Urinary bladder (tissue), 4 donors: ENCODE data around the gene GNAL. TPM values are rescaled to one million over a fixed set of nuclear protein-coding genes. Genes with fewer than 3 reads are reported as not detected.

Experiments
- DNase-seq: peaks from one replicate; pipeline ENCODE4 v3.0.0-alpha.2; 2015; ENCODE audit errors: extremely low spot score
- H3K27ac ChIP-seq: one replicate; pipeline ENCODE4 v1.5.1; 2013; ENCODE audit warnings: low read depth, mild to moderate bottlenecking, moderate library complexity
- H3K36me3 ChIP-seq: one replicate; pipeline ENCODE4 v1.6.1; 2013; ENCODE audit warnings: mild to moderate bottlenecking, moderate library complexity; ENCODE audit not compliant: insufficient read depth
- H3K4me1 ChIP-seq: one replicate; pipeline ENCODE4 v1.6.1; 2013; ENCODE audit warnings: mild to moderate bottlenecking, moderate library complexity; ENCODE audit not compliant: insufficient read depth
- H3K4me3 ChIP-seq: one replicate; pipeline ENCODE4 v1.5.1; 2013; ENCODE audit warnings: low read depth, low read length
- WGBS: extraction: QIAGEN DNeasy Blood & Tissue Kit; methylation state at CpG from one replicate; pipeline ENCODE4 v1.1.7; 2013; 5-methylcytosine and 5-hydroxymethylcytosine counted together
- polyA plus RNA-seq: library from polyadenylated mRNA; stranded (reverse); fragments of 200-250 nt; gene quantifications from one replicate; pipeline ENCODE4 v1.2.3, GENCODE V29; 2013
- total RNA-seq: library from RNA; depleted of rRNA; stranded (reverse); fragments of >200 nt; gene quantifications from one replicate; pipeline ENCODE4 v1.2.3, GENCODE V29; 2014
- donor health status: healthy with polysubstance abuse.
- donor health status: healthy.

Gene GNAL
- total and polyA plus RNA-seq, 2 donors = 6.1 to 19.7 TPM

GRCh38 chr18:11750171-11750570 is 61.1 kb downstream of the GNAL start:
- 92% methylated on average over 16 of the region's 16 CpGs for WGBS
- H3K27ac ChIP-seq = no peak overlapping the region
- peaks cover 4% of the 10 kb centered on the region for H3K4me1 ChIP-seq
- no peaks in the 10 kb centered on the region for H3K36me3 ChIP-seq
- no peak overlapping the region for H3K4me3 ChIP-seq
- no peak for DNase-seq

DNA sequence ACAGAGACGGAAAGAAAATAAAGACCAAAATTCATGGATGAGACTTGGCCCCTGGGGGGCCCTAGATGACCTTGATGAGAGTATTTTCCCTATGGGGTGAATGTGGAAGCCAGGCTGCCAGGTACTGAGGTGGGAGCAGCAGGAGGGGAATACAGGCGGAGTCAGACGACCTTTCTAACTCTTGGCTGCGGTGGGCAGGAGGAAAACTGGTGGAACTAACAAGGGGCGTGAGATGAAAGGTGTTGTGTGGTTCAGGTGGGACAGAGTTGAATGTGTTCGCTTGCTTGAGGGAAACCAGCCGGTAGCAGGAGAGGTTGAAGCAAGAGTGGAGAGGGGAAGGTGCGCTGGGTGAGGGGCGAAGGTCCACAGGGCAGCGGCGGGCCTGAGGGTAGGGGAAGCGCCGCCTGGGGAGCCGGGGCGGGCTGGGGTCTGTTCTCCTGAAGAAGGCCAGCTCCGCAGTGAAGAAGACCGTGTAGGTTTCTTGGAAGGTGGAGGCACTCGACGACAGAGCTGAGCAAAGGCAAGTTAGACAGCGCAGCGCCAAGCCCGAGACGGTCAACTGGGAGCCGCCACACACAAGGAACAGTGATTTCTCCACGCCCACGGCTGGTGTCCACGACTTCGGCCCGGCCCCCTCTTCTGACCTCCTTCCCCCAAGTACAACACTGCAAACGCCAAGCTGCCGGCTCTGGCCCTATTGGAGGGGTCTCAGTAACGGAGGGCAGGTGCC is 61.7 kb downstream of the GNAL start:
- peaks cover 4% of the 10 kb centered on the region for H3K4me1 ChIP-seq
- no peak overlapping the region for H3K27ac ChIP-seq
- WGBS = 87% methylated on average over 32 of the region's 32 CpGs
- no peak overlapping the region for H3K4me3 ChIP-seq
- no peak for DNase-seq
- H3K36me3 ChIP-seq = no peaks in the 10 kb centered on the region

GRCh38 chr18:11751341-11752115 is 62.5 kb downstream of the GNAL start:
- peaks cover 4% of the 10 kb centered on the region for H3K4me1 ChIP-seq
- H3K27ac ChIP-seq = no peak overlapping the region
- 4% methylated on average over 81 of the region's 81 CpGs for WGBS
- no peak for DNase-seq
- peak overlapping the region; percentile 47 for H3K4me3 ChIP-seq
- H3K36me3 ChIP-seq = no peaks in the 10 kb centered on the region

DNA sequence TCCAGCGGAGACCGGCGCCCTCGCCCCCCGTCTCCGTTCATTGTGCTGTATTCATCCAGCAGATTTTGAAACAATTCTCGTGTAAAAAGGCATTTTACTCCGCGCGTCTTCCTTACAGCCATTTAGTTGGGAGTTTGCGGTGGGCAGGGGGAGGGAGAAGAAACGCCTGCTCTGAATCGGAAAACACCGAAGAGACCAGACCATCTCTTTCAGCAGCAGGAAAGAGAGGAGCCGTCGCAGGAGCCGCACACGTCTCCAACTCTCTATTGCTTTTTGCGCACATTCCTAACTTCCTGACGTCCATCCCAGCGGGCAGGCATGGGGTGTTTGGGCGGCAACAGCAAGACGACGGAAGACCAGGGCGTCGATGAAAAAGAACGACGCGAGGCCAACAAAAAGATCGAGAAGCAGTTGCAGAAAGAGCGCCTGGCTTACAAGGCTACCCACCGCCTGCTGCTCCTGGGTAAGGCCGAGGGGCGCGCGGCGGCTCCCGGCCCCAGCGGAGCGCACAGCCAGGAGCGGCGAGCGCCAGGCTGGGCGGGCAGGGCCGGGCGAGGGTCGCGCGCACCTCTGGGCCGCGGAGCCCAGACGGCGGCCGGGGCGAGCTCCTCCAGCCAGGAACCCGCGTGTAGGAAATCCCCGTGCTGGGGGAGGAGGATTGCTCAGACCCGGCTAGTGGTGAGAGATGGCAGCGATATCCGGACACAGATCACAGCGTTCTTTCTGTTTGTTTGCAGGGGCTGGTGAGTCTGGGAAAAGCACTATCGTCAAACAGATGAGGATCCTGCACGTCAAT is 63.2 kb downstream of the GNAL start:
- 2% methylated on average over 64 of the region's 64 CpGs for WGBS
- no peak overlapping the region for H3K27ac ChIP-seq
- no peaks in the 10 kb centered on the region for H3K36me3 ChIP-seq
- no peak for DNase-seq
- H3K4me3 ChIP-seq = peak overlapping the region; percentile 47
- H3K4me1 ChIP-seq = peaks cover 4% of the 10 kb centered on the region

- no peak for DNase-seq
- no peak overlapping the region for H3K27ac ChIP-seq
- H3K4me3 ChIP-seq = no peak overlapping the region
- no peaks in the 10 kb centered on the region for H3K36me3 ChIP-seq
- H3K4me1 ChIP-seq = peaks cover 4% of the 10 kb centered on the region
- WGBS = 86% methylated on average over 8 of the region's 8 CpGs
Measured at GRCh38 chr18:11754979-11755378, 65.9 kb downstream of the GNAL start.

DNA sequence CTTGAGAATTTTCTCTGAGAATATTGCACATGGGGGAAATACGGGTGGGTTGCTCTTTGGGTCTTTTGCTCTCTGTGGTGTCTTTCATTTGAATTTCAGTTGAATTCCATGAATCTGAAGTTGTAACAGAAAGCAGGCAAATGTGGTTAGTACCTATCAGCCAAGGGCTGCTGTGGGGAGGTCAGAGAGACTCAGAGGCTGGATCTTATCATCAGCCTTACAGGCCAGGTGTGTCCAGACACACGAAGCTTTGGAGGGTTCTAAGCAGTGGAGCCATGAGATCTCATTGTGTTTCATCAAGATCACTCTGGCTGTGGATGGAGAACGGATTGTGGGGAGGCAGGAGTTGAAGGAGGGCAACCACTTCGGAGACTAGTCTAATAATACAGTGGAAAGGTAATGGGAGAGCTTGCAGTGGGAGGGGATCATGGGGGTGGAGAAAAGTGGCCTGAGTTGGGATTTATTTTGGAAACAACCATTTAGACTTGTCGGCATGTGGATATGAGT is 68.1 kb downstream of the GNAL start:
- 83% methylated on average over 5 of the region's 5 CpGs for WGBS

GRCh38 chr18:11759456-11759855 is 70.4 kb downstream of the GNAL start:
- 94% methylated on average over 10 of the region's 10 CpGs for WGBS
- no peak for DNase-seq
- H3K4me1 ChIP-seq = no peaks in the 10 kb centered on the region

More for the DNA sequence above, 68.1 kb downstream of the GNAL start:
- H3K36me3 ChIP-seq = no peaks in the 10 kb centered on the region
- no peak overlapping the region for H3K4me3 ChIP-seq
- no peak for DNase-seq
- no peaks in the 10 kb centered on the region for H3K4me1 ChIP-seq
- H3K27ac ChIP-seq = no peak overlapping the region

GRCh38 chr18:11760498-11761167 is 71.6 kb downstream of the GNAL start:
- Histone ChIP-seq H3K27ac (no peak overlapping the region), H3K4me1 (no peaks in the 10 kb centered on the region), H3K4me3 (no peak overlapping the region), H3K36me3 (no peaks in the 10 kb centered on the region)
- 69% methylated on average over 7 of the region's 7 CpGs for WGBS
- DNase-seq = no peak

More at GRCh38 chr18:11759456-11759855, 70.4 kb downstream of the GNAL start:
- Histone ChIP-seq H3K36me3 (no peaks in the 10 kb centered on the region), H3K27ac (no peak overlapping the region), H3K4me3 (no peak overlapping the region)

DNA sequence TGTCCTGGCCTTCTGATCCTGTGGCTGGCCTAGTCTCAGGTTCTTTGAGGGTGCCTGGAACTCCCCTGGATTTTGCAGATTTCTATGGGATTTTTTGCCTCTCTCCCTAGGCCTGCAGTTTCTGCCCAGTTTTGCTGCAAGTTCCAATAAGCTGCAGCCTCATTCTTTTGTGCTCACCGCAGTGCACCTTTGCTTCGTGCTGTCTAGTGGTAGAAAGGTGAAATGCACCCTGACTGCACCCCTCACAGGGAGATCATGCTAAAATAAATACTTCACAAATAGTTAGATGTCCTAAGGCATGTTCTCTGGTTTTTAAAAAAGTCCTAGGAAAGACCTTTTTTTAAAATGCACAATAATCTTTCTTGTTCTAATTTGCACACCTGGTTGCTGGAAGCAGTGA is 72.5 kb downstream of the GNAL start:
- Histone ChIP-seq H3K27ac (no peak overlapping the region), H3K4me1 (no peaks in the 10 kb centered on the region), H3K4me3 (no peak overlapping the region), H3K36me3 (no peaks in the 10 kb centered on the region)
- WGBS = 83% methylated on average over 2 of the region's 2 CpGs
- no peak for DNase-seq

- Histone ChIP-seq H3K4me1 (no peaks in the 10 kb centered on the region), H3K36me3 (no peaks in the 10 kb centered on the region), H3K27ac (no peak overlapping the region), H3K4me3 (no peak overlapping the region)
- DNase-seq = no peak
- 85% methylated on average over 7 of the region's 7 CpGs for whole genome bisulfite sequencing
Measured at GRCh38 chr18:11762429-11762828, 73.4 kb downstream of the GNAL start.

GRCh38 chr18:11767329-11767728 is 78.3 kb downstream of the GNAL start:
- DNase-seq = no peak
- H3K4me1 ChIP-seq = no peaks in the 10 kb centered on the region
- no peak overlapping the region for H3K4me3 ChIP-seq
- 93% methylated on average over 6 of the region's 6 CpGs for WGBS
- H3K36me3 ChIP-seq = no peaks in the 10 kb centered on the region
- no peak overlapping the region for H3K27ac ChIP-seq

GRCh38 chr18:11767935-11768334 is 78.9 kb downstream of the GNAL start:
- H3K36me3 ChIP-seq = no peaks in the 10 kb centered on the region
- H3K4me3 ChIP-seq = no peak overlapping the region
- H3K4me1 ChIP-seq = no peaks in the 10 kb centered on the region
- WGBS = 60% methylated on average over 4 of the region's 4 CpGs
- DNase-seq = no peak
- H3K27ac ChIP-seq = no peak overlapping the region
